Fibroblast of the aortic adventitia (primary cell): ENCODE measurements around the gene SLC25A2. TPM values are rescaled to one million over a fixed set of nuclear protein-coding genes. Genes with fewer than 3 reads are reported as not detected.

Source experiments
- total RNA-seq: library from RNA; depleted of rRNA; stranded (reverse); fragments of >200 nt; gene quantifications from 2 replicates; pipeline ENCODE4 v1.2.3, GENCODE V29; 2012; ENCODE audit warnings: low replicate concordance

The SLC25A2 gene
- total RNA-seq, 1 donor, result 0.72 TPM

Other genes with a start within 250 kb of the SLC25A2 start
- gene PCDHB2, start 209.4 kb downstream of the SLC25A2 start, total RNA-seq, result 0.36 and 0.82 TPM in 2 replicates
- gene PCDHB3, start 203.6 kb downstream of the SLC25A2 start, total RNA-seq, result 0.27 and 0.74 TPM in 2 replicates
- 0.09 and 0.65 TPM in 2 replicates for gene PCDHB4, start 182.2 kb downstream of the SLC25A2 start, total RNA-seq
- 0.45 and 0.57 TPM in 2 replicates for gene PCDHB5, start 168.8 kb downstream of the SLC25A2 start, total RNA-seq
- 0.18 TPM in 1 of 2 replicates, not detected in the other for gene PCDHB6, start 154.0 kb downstream of the SLC25A2 start, total RNA-seq
- 0.63 and 0.98 TPM in 2 replicates for gene PCDHB7, start 131.4 kb downstream of the SLC25A2 start, total RNA-seq
- gene PCDHB8, start 126.3 kb downstream of the SLC25A2 start, total RNA-seq, result 0.16 and 0.27 TPM in 2 replicates
- 0.25 and 0.36 TPM in 2 replicates for gene PCDHB16, start 121.7 kb downstream of the SLC25A2 start, total RNA-seq
- 0.41 and 1.2 TPM in 2 replicates for gene PCDHB9, start 116.9 kb downstream of the SLC25A2 start, total RNA-seq
- 0.36 and 0.41 TPM in 2 replicates for gene PCDHB10, start 111.7 kb downstream of the SLC25A2 start, total RNA-seq
- 0.08 and 0.27 TPM in 2 replicates for gene PCDHB11, start 104.4 kb downstream of the SLC25A2 start, total RNA-seq
- gene PCDHB12, start 95.3 kb downstream of the SLC25A2 start, total RNA-seq, result 0.18 and 0.25 TPM in 2 replicates
- gene PCDHB13, start 90.1 kb downstream of the SLC25A2 start, total RNA-seq, result 0.27 and 0.65 TPM in 2 replicates
- 0.45 and 0.74 TPM in 2 replicates for gene PCDHB14, start 80.7 kb downstream of the SLC25A2 start, total RNA-seq
- gene PCDHB15, start 58.7 kb downstream of the SLC25A2 start, total RNA-seq, result 0.09 TPM in 1 of 2 replicates, not detected in the other
- 62.1 and 66.0 TPM in 2 replicates for gene TAF7, start 16.7 kb upstream of the SLC25A2 start, total RNA-seq
- gene PCDHGA1, start 26.5 kb upstream of the SLC25A2 start, total RNA-seq, result 0.90 and 1.4 TPM in 2 replicates
- gene PCDHGA2, start 34.7 kb upstream of the SLC25A2 start, total RNA-seq, result 2.5 and 3.9 TPM in 2 replicates
- gene PCDHGA3, start 39.8 kb upstream of the SLC25A2 start, total RNA-seq, result 1.1 and 4.4 TPM in 2 replicates
- gene PCDHGB1, start 46.0 kb upstream of the SLC25A2 start, total RNA-seq, result 3.1 and 4.2 TPM in 2 replicates
- gene PCDHGA4, start 51.0 kb upstream of the SLC25A2 start, total RNA-seq, result 3.7 and 9.9 TPM in 2 replicates
- 1.3 and 5.7 TPM in 2 replicates for gene PCDHGB2, start 55.9 kb upstream of the SLC25A2 start, total RNA-seq
- 1.7 and 3.5 TPM in 2 replicates for gene PCDHGA5, start 60.1 kb upstream of the SLC25A2 start, total RNA-seq
- 7.7 and 9.6 TPM in 2 replicates for gene PCDHGB3, start 66.2 kb upstream of the SLC25A2 start, total RNA-seq
- 3.9 and 7.4 TPM in 2 replicates for gene PCDHGA6, start 69.8 kb upstream of the SLC25A2 start, total RNA-seq
- gene PCDHGA7, start 78.7 kb upstream of the SLC25A2 start, total RNA-seq, result 2.9 and 8.4 TPM in 2 replicates
- 9.0 and 17.4 TPM in 2 replicates for gene PCDHGB4, start 83.6 kb upstream of the SLC25A2 start, total RNA-seq
- 2.5 and 3.8 TPM in 2 replicates for gene PCDHGA8, start 88.6 kb upstream of the SLC25A2 start, total RNA-seq
- gene PCDHGB5, start 93.9 kb upstream of the SLC25A2 start, total RNA-seq, result 8.5 and 19.9 TPM in 2 replicates
- gene PCDHGA9, start 98.7 kb upstream of the SLC25A2 start, total RNA-seq, result 4.1 and 7.3 TPM in 2 replicates
- gene PCDHGB6, start 104.0 kb upstream of the SLC25A2 start, total RNA-seq, result 3.8 and 5.8 TPM in 2 replicates
- gene PCDHGA10, start 108.9 kb upstream of the SLC25A2 start, total RNA-seq, result 10.6 and 22.2 TPM in 2 replicates
- 16.7 and 22.1 TPM in 2 replicates for gene PCDHGB7, start 113.6 kb upstream of the SLC25A2 start, total RNA-seq
- 7.6 and 17.8 TPM in 2 replicates for gene PCDHGA11, start 117.0 kb upstream of the SLC25A2 start, total RNA-seq
- 39.7 and 50.5 TPM in 2 replicates for gene PCDHGA12, start 126.5 kb upstream of the SLC25A2 start, total RNA-seq
- gene PCDHGC3, start 171.9 kb upstream of the SLC25A2 start, total RNA-seq, result 53.7 and 97.7 TPM in 2 replicates
- gene PCDHGC4, start 181.0 kb upstream of the SLC25A2 start, total RNA-seq, result 2.5 and 5.2 TPM in 2 replicates
- gene PCDHGC5, start 185.0 kb upstream of the SLC25A2 start, total RNA-seq, result 7.0 and 10.5 TPM in 2 replicates